Activated CD8-positive, alpha-beta T cell treated with anti-CD3 and anti-CD28 coated beads for 36 hours (primary cell): ENCODE data around the gene ZNF444. TPM values are rescaled to one million over a fixed set of nuclear protein-coding genes. Genes with fewer than 3 reads are reported as not detected.
"Not testable (repeated sequence)": the region's sequence is repeated elsewhere in the genome, so short reads cannot be mapped to it uniquely, and the experiment has no call there.

Experiments
- ATAC-seq: fragments of 200-7000 bp; cut with Tn5 transposase; one replicate; pipeline ENCODE4 v1.10.0; 2021; ENCODE audit warnings: mild to moderate bottlenecking, moderate library complexity
- CTCF ChIA-PET: fragments of 350-600 bp; sonication (Branson Sonifier 250); formaldehyde crosslinking; loops from one replicate; lab custom pipeline; 2021; ENCODE audit warnings: antibody characterized with exemption; lab: Charles Lee
- POLR2A ChIA-PET: fragments of 350-600 bp; sonication (Branson Sonifier 250); formaldehyde crosslinking; loops from one replicate; lab custom pipeline; 2021; ENCODE audit warnings: antibody characterized with exemption; lab: Charles Lee
- DNase-seq: peaks from one replicate; pipeline ENCODE4 v3.0.0-alpha.2; 2020
- H3K27ac Mint-ChIP-seq: one replicate; pipeline ENCODE4 v1.8.0; 2021; ENCODE audit warnings: mild to moderate bottlenecking, mixed read lengths
- H3K27me3 Mint-ChIP-seq: one replicate; pipeline ENCODE4 v1.8.0; 2021; ENCODE audit warnings: mixed read lengths
- H3K36me3 Mint-ChIP-seq: one replicate; pipeline ENCODE4 v1.8.0; 2021; ENCODE audit warnings: low read depth, mixed read lengths
- H3K4me1 Mint-ChIP-seq: one replicate; pipeline ENCODE4 v1.8.0; 2021; ENCODE audit warnings: low read depth, mixed read lengths
- H3K4me3 Mint-ChIP-seq: one replicate; pipeline ENCODE4 v1.8.0; 2021; ENCODE audit warnings: mild to moderate bottlenecking, moderate library complexity, mixed read lengths
- H3K9me3 Mint-ChIP-seq: one replicate; pipeline ENCODE4 v1.8.0; 2021; ENCODE audit warnings: mixed read lengths
- CTCF ChIP-seq: fragments of 200-600 bp; IDR thresholded peaks from one replicate; pipeline ENCODE4 v1.8.0; 2022; ENCODE audit warnings: antibody characterized with exemption, mild to moderate bottlenecking
- intact Hi-C: fragments of 100-400 bp; cut with micrococcal nuclease; formaldehyde crosslinking; loops from one replicate; pipeline ENCODE4 v1.10.0; 2022
- total RNA-seq, 2 experiments: library from RNA; stranded (reverse); gene quantifications; one replicate each; pipeline ENCODE4 v1.2.3, GENCODE V29; 2021

ZNF444 gene
- total RNA-seq, 2 experiments from 2014 or later = 25.3 to 35.2 TPM

- Mint-ChIP-seq H3K36me3 (no peaks in the 10 kb centered on the region), H3K4me3 (no peak overlapping the region), H3K27ac (no peak overlapping the region), H3K27me3 (peaks cover 3% of the 10 kb centered on the region), H3K4me1 (no peaks in the 10 kb centered on the region), H3K9me3 (no peaks in the 10 kb centered on the region)
- TF ChIP-seq CTCF = no peak
- intact Hi-C loops = no loop called here
- POLR2A ChIA-PET = no interaction called here
- no peak for DNase-seq
- ATAC-seq = no peak
- CTCF ChIA-PET = no interaction called here
These were observed 50.0 kb downstream of the ZNF444 start for GRCh38 chr19:56191115-56191514.

- intact Hi-C loops = no loop called here
- H3K4me1 Mint-ChIP-seq = no peaks in the 10 kb centered on the region
- POLR2A ChIA-PET = no interaction called here
- no peak overlapping the region for H3K4me3 Mint-ChIP-seq
- ATAC-seq (no peak), DNase-seq (no peak)
- CTCF ChIA-PET = interaction anchor here (2.0 kb wide), 1 partner anchor 20 kb away, joined by 5 read pairs; no protein-coding TSS in a partner anchor
- no peak for TF ChIP-seq CTCF
- no peaks in the 10 kb centered on the region for H3K36me3 Mint-ChIP-seq
- no peak overlapping the region for H3K27ac Mint-ChIP-seq
- H3K9me3 Mint-ChIP-seq = no peaks in the 10 kb centered on the region
- peaks cover 3% of the 10 kb centered on the region for H3K27me3 Mint-ChIP-seq
These were observed 50.6 kb downstream of the ZNF444 start for GRCh38 chr19:56191711-56192110.

- no peaks in the 10 kb centered on the region for H3K4me1 Mint-ChIP-seq
These were observed 53.0 kb downstream of the ZNF444 start for GRCh38 chr19:56193981-56194640.

DNA sequence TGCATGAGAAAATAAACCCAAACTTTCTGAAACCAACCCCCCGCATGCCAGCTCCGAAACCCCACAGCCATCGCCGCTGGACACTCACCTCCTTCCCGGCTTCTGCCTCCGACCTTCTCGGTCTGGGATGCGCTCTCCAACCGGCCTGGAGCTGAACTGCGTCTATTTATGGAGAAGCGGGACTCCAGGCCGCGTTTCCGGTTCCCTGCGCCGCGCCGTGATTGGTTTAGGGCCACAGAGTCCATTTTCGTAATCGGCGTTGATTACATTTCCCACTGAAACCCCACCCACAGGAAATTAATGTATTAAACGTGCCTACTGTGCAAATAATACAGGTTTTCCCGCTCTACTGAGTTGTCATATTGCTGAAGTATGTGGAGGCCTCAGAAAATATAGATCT lies 56.6 kb downstream of the ZNF444 start, which contains the start of gene ZSCAN5B:
ZSCAN5B (minus strand) TSS at position 138 of the 400 bp plus-strand sequence. CDS start 4,731 bp downstream, outside the sequence.
- POLR2A ChIA-PET, intact Hi-C loops, H3K4me1 Mint-ChIP-seq, H3K4me3 Mint-ChIP-seq, H3K27ac Mint-ChIP-seq, H3K9me3 Mint-ChIP-seq, H3K27me3 Mint-ChIP-seq, ATAC-seq, CTCF ChIA-PET, DNase-seq, H3K36me3 Mint-ChIP-seq: not testable (repeated sequence)

More at GRCh38 chr19:56193981-56194640, 53.0 kb downstream of the ZNF444 start:
- H3K4me3 Mint-ChIP-seq = no peak overlapping the region
- no peaks in the 10 kb centered on the region for H3K9me3 Mint-ChIP-seq
- H3K36me3 Mint-ChIP-seq = no peaks in the 10 kb centered on the region
- ATAC-seq (no peak), DNase-seq (no peak)
- intact Hi-C loops = no loop called here
- no peak overlapping the region for H3K27ac Mint-ChIP-seq
- TF ChIP-seq CTCF = no peak
- POLR2A ChIA-PET = no interaction called here
- CTCF ChIA-PET = interaction anchor here (0.8 to 1.3 kb wide), 4 partner anchors 11 to 128 kb away, joined by 3 to 4 read pairs (median 4); no protein-coding TSS in a partner anchor
- H3K27me3 Mint-ChIP-seq = no peaks in the 10 kb centered on the region

DNA sequence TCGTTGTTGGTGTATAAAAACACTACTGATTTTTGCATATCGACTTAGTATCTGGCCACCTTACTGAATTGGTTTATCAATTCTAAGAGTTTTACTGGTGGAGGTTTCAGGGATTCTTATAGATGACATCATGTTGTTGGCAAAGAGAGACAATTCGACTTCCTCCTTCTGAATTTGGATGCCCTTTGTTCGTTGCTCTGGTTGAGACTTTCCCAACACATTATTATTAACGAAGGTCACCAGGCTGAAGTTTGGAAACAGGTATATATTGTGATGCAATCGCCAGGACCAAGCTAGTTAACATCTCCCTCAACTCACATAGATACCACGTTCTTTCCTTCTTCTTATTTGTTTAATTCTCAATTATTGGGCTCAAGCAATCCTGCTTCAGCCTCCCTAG lies 58.6 kb downstream of the ZNF444 start:
- Mint-ChIP-seq H3K4me3 (no peak overlapping the region), H3K27me3 (peaks cover 1% of the 10 kb centered on the region), H3K27ac (no peak overlapping the region), H3K36me3 (no peaks in the 10 kb centered on the region), H3K9me3 (no peaks in the 10 kb centered on the region), H3K4me1 (no peaks in the 10 kb centered on the region)
- ChIA-PET POLR2A (no interaction called here), CTCF (interaction anchor here (1.0 kb wide), 1 partner anchor 53 kb away, joined by 4 read pairs; no protein-coding TSS in a partner anchor)
- ATAC-seq = no peak
- intact Hi-C loops = no loop called here
- no peak for DNase-seq
- no peak for TF ChIP-seq CTCF
